GM18907 (cell line): ENCODE results near the gene CNOT11.
"Not testable (repeated sequence)": the region's sequence is repeated elsewhere in the genome, so short reads cannot be mapped to it uniquely, and the experiment has no call there.

Experiments used
- ATAC-seq: cut with Tn5 transposase; IDR thresholded peaks from one replicate; pipeline ENCODE4 v1.9.1; 2021; ENCODE audit warnings: mild to moderate bottlenecking, moderate library complexity; ENCODE audit not compliant: unreplicated experiment

The CNOT11 gene

GRCh38 chr2:101244899-101245298 is 7.8 kb upstream of the CNOT11 start:
- ATAC-seq, result not testable (repeated sequence)

- not testable (repeated sequence) for ATAC-seq
Measured at GRCh38 chr2:101245468-101245867, 7.2 kb upstream of the CNOT11 start.

DNA sequence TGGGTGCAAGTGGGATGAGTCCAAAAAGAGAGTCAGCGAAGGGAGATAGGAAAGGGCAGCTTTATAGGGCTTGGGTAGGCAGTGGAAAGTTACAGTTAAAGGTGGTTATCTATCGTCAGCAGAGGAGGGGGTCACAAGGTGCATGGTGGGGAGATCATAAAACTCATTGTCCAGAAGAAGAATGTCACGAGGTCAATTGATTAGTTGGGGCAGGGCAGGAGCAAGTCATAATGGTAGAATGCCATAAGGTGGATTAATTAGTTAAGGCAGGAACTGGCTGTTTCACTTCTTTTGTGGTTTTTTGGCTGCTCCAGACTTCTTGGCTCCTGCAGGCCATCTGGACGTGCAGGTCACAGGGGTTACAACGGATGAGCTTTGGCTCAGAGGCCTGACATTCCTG is 3.9 kb upstream of the CNOT11 start:
- not testable (repeated sequence) for ATAC-seq

GRCh38 chr2:101249826-101250225 is 2.9 kb upstream of the CNOT11 start:
- no peak for ATAC-seq

DNA sequence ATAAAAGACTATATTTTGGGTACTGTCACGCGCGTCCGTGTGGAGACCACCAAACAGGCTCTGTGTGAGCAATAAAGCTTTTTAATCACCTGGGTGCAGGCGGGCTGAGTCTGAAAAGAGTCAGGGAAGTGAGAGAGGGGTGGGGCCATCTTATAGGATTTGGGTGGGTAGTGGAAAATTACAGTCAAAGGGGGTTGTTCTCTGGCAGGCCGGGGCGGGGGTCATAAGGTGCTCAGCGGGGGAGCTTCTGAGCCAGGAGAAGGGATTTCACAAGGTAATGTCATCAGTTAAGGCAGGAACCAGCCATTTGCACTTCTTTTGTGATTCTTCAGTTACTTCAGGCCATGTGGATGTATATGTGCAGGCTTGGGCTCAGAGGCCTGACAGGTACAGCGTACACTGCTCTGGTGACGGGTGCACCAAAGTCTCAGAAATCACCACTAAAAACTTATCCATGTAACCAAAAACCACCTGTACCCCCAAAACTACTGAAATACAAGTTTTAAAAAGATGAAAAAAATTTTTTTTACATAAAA is 1.4 kb upstream of the CNOT11 start:
- not testable (repeated sequence) for ATAC-seq

GRCh38 chr2:101251844-101252407 is 760 bp upstream of the CNOT11 start:
- ATAC-seq, result peak; percentile 66

- ATAC-seq, result peak; percentile 66
Measured at GRCh38 chr2:101253013-101253702, 472 bp downstream of the CNOT11 start.

DNA sequence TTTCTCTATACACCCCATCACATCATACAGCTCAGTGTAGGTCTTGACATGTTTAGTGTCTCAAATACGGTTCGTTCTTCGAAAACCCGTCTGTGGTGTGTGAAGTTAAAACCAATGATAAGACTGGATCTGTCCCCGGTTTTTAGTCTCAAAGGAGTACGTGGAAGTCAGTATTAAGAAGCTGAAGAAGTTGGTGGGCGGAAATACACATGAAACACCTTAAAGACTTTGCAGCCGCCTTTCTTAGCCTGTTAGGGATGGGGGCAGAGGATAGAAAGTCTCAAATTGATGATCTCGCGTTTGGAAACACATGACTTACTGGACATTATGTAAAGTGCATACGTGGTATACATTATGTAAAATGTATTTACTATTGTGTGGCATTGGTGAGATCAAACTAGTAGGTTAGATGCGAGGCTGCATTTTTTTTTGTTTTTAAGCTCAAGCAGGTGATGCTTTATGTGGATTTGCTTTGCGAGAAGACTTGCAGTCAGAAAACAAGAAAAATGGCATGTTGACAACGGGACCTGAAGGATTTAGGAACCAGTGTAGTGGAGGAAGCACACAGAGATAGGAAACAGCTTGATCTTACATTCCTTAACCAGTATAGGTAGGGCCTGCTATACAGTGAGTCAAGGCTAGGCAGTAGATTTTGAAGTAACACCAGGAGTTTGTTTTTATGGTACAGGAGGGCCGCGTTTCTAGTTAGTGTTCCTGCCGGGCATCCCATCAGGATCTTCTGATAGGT is 1.2 kb downstream of the CNOT11 start:
- no peak for ATAC-seq

DNA sequence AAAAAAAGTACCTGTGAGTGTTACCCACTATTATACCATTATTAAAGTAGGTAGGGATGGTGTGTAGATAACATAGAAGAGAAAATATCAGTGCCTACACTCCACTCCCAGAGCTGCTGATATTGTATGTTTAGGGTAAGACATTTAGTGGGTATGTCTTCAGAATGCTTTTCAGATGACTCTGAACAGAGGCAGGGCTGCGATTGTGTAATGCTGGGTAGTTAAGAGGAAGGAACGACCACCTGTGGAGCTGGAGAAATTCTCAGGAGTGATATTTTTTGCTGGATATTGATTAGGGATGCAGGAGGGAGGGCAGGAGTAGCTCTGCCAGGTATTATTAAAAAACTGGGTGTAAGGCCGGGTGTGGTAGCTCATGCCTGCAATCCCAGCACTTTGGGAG is 2.8 kb downstream of the CNOT11 start:
- no peak for ATAC-seq

GRCh38 chr2:101256316-101256715 is 3.6 kb downstream of the CNOT11 start:
- ATAC-seq, result no peak

GRCh38 chr2:101258804-101259203 is 6.1 kb downstream of the CNOT11 start:
- ATAC-seq, result no peak

DNA sequence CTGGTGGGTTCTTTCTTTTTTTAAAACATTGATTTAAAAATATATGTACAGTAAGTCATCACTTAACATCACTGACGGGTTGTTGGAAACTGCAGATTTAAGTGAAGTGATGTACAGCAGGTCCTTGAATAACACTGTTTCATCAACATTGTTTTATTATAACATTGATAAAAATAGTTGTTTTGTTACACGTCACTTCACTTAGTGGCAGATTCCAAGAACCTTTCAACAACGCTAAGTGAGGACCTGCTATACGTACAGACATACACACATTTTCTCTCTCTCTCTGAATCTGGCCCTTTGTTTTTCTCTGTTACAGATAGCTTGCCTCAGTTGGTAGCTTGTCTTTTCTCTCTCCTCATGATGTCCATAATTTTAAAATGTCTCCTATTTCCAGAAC is 9.5 kb downstream of the CNOT11 start:
- no peak for ATAC-seq

GRCh38 chr2:101263377-101263800 is 10.7 kb downstream of the CNOT11 start:
- no peak for ATAC-seq

- no peak for ATAC-seq
Measured at GRCh38 chr2:101264360-101264939, 11.8 kb downstream of the CNOT11 start.

DNA sequence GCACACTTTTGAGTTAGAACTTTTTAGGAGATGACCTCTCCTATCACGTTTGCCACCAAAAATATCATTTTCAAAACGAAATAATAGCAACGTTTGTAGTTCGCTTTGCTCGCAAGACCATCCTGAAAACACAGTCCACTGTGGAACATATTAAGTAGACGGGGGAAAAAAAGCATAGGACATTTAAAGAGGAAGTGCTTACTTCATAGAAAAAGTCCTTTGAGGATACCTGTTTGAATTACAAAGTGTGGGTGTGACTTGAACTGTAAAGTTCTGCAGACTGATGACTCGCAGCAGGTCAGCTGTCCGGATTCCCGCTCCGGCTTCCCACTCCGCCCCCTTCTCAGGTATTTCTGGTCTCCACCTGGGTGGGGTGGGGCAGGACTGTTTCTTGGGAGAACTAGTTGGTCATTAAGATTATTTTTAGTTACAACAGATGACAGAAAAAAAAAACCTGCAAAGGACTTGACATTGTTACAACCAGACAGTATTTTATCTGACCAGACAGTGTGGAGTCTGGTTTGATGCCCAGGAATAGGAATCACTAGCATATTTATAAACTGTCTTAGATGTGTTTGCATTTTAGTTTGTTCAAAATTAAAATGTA is 13.3 kb downstream of the CNOT11 start:
- no peak for ATAC-seq

DNA sequence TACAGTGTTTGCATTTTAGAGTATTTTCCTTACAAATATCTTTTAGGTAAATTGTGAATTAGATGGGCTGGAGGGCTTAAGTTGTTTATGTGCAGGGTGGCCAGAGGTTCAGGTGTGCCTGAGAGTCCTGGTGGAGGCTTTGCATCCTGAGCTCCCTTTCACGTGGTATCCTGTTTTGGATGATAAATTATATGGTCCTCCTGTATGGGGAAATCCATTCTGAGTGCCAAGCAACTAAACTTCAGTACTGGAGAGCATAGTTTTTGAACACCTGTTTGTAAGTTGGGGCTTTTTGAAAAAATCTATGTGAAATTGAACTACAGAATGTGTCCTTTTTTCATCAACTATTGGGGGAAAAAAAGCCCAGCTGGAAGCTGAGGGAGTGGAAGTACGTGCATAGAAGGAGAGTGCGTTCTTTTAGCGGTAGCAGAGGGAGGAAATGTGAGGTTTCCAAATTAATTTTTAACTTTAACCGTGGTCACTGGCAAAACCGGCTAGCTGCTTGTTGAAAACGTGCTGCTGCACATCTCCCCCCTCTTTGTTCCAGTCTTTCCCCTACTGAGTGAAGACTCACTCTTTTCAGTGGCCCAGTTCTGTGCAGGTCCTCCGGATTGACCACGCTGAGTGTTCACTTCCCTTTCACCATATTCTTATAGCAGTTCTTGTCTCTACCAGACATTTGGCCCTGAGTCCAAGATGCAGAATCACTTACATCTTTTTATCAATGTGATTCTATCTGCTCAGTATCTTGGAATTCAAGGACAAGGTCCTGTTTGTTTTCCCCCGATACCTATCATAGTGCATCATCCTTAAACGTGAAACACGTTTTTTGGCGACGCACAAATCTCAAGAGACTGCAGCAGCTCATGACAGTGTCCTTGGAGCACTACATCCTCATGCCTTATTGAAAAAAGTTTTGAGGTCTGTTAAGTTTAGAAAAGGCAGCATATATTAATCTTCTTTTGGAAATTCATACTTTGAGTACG is 15.3 kb downstream of the CNOT11 start:
- ATAC-seq, result peak; percentile 74

DNA sequence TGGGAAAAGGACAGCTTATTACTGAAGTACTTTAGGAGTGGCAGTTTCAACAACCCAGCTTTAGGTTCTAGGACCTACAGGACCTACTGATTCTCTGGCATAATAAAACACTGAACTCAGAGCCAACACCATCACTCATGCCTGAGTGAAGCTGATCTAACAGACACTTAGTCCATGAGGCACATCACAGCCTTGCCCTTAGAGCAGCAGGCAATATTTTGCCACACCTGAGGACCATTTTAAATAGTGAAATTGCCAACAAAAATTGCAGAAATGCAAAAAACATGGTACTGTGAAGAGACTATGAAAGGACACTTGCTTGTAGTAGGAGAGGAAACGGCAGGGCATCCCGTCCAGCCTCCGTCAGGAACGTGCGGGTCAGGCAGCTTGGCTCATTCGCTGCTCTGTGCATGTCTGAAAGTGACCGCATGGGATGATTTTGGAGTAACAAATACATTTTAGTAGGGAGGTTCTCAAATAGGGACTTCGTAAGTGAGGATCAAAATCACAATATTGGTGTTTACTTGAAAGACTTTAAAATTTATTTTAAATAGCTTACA is 18.1 kb downstream of the CNOT11 start:
- ATAC-seq, result no peak

DNA sequence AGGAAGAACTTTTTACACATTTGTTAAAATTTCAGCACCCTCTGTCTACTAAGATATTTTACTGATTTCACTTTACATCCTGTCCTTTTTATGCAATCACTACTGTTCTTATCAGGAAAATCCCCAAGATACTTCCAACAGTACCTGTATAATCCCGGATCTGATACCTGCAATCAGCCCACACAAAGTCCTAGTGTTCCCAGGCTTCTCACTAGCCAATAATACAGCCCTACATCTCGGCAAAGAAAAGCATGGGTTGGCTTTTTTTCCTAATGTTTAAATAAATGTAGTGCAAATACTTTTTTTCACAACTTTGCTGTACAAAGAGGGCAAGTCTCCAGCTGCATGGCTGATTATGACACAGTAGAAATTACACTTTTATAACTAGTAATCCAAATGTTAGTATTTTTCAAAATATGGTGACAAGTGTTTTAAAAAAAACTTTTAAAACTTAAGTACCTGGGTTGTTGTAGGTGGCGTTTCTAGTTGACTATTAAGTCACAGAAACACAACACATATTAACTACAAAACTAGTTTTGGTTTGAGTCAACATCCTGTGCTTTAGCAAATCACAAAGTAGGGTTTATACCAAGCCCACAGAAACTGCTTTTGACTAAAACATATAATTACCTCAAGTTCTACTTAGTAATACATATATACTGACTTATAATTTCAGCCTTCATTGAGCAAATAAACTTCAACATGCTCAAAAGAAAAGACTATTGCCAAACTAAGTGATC is 19.5 kb downstream of the CNOT11 start:
- ATAC-seq, result peak; percentile 74

DNA sequence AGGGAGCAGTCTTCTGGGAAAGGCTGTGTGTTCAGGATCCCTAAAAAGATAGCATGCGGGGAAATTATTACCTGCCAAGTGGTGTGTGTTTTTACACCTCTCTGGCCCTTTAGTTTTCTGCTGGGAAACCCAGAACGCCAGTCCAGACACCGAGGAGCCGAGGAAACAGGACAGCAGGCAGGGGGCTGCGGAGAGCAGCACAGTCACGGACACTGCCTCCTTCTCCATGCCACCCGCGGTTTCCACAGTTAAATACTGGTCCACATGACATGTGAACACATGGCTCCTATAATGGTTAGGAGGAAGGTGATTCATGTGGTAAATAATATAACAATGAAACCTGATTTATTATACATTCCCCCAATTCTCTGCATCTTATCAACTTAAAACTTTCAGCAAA is 20.4 kb downstream of the CNOT11 start:
- no peak for ATAC-seq
